ENCODE results near the gene DOK6.

The DOK6 gene

GRCh38 chr18:69638056-69638455 is 237.4 kb downstream of the DOK6 start:
- no peak overlapping the region for H3K4me3 Mint-ChIP-seq
- H3K36me3 Mint-ChIP-seq (ENCODE audit: low read depth): no peaks in the 10 kb centered on the region
- H3K27me3 Mint-ChIP-seq (ENCODE audit: low read depth): no peaks in the 10 kb centered on the region
- no peaks in the 10 kb centered on the region for H3K9me3 Mint-ChIP-seq
- H3K27ac Mint-ChIP-seq: no peak overlapping the region
- no peaks in the 10 kb centered on the region for H3K4me1 Mint-ChIP-seq
- no peak for TF ChIP-seq CTCF (IDR thresholded peaks at IDR 0.05; ENCODE audit: unreplicated experiment in 3 of 3)

GRCh38 chr18:69647702-69648101 is 247.0 kb downstream of the DOK6 start:
- Mint-ChIP-seq H3K4me1 (no peaks in the 10 kb centered on the region), H3K36me3 (ENCODE audit: low read depth) (peaks cover 6% of the 10 kb centered on the region), H3K27me3 (ENCODE audit: low read depth) (no peaks in the 10 kb centered on the region), H3K9me3 (no peaks in the 10 kb centered on the region), H3K27ac (peak overlapping the region in 1 of 3 experiments; percentile 40), H3K4me3 (no peak overlapping the region)
- no peak for TF ChIP-seq CTCF (IDR thresholded peaks at IDR 0.05; ENCODE audit: unreplicated experiment in 3 of 3)

- Mint-ChIP-seq H3K9me3 (no peaks in the 10 kb centered on the region), H3K27me3 (ENCODE audit: low read depth) (no peaks in the 10 kb centered on the region), H3K4me3 (no peak overlapping the region), H3K27ac (peak overlapping the region in 1 of 3 experiments; percentile 76), H3K4me1 (no peaks in the 10 kb centered on the region), H3K36me3 (ENCODE audit: low read depth) (peaks cover 6% of the 10 kb centered on the region)
- TF ChIP-seq CTCF (IDR thresholded peaks at IDR 0.05; ENCODE audit: unreplicated experiment in 3 of 3): no peak
These were observed 247.8 kb downstream of the DOK6 start for GRCh38 chr18:69648486-69648885.

GRCh38 chr18:69649684-69650083 is 249.0 kb downstream of the DOK6 start:
- H3K4me1 Mint-ChIP-seq: no peaks in the 10 kb centered on the region
- H3K4me3 Mint-ChIP-seq: no peak overlapping the region
- no peak for TF ChIP-seq CTCF (IDR thresholded peaks at IDR 0.05; ENCODE audit: unreplicated experiment in 3 of 3)
- no peak overlapping the region for H3K27ac Mint-ChIP-seq
- no peaks in the 10 kb centered on the region for H3K27me3 Mint-ChIP-seq (ENCODE audit: low read depth)
- peaks cover 6% of the 10 kb centered on the region for H3K36me3 Mint-ChIP-seq (ENCODE audit: low read depth)
- H3K9me3 Mint-ChIP-seq: no peaks in the 10 kb centered on the region

GRCh38 chr18:69651243-69651642 is 250.6 kb downstream of the DOK6 start:
- Mint-ChIP-seq H3K27ac (no peak overlapping the region), H3K4me3 (no peak overlapping the region), H3K9me3 (no peaks in the 10 kb centered on the region), H3K4me1 (no peaks in the 10 kb centered on the region), H3K27me3 (ENCODE audit: low read depth) (no peaks in the 10 kb centered on the region), H3K36me3 (ENCODE audit: low read depth) (peaks cover 6% of the 10 kb centered on the region)
- no peak for TF ChIP-seq CTCF (IDR thresholded peaks at IDR 0.05; ENCODE audit: unreplicated experiment in 3 of 3)

- no peak for TF ChIP-seq CTCF (IDR thresholded peaks at IDR 0.05; ENCODE audit: unreplicated experiment in 3 of 3)
- Mint-ChIP-seq H3K27me3 (ENCODE audit: low read depth) (no peaks in the 10 kb centered on the region), H3K27ac (no peak overlapping the region), H3K4me1 (peaks cover 12% of the 10 kb centered on the region), H3K4me3 (no peak overlapping the region), H3K36me3 (ENCODE audit: low read depth) (peaks cover 5% of the 10 kb centered on the region), H3K9me3 (no peaks in the 10 kb centered on the region)
These were observed 255.1 kb downstream of the DOK6 start for GRCh38 chr18:69655816-69656215.
